BE2C (cell line): ENCODE measurements around the gene ZNF688.

ENCODE experiments used
- DNase-seq: peaks from one replicate; pipeline ENCODE4 v3.0.0-alpha.2; 2020
- H3K27me3 ChIP-seq: fragments of 250-450 bp; sonication (Bioruptor Pico); 2 replicates; pipeline ENCODE4 v1.5.1; 2020; ENCODE audit warnings: mild to moderate bottlenecking
- H3K36me3 ChIP-seq: fragments of 250-450 bp; sonication (Bioruptor Pico); 2 replicates; pipeline ENCODE4 v1.5.1; 2020; ENCODE audit warnings: mild to moderate bottlenecking
- H3K4me1 ChIP-seq: fragments of 250-450 bp; sonication (Bioruptor Pico); 2 replicates; pipeline ENCODE4 v1.5.1; 2020
- H3K4me3 ChIP-seq: 2 replicates; pipeline ENCODE4 v1.5.1; 2011; ENCODE audit warnings: low read depth, low read length
- H3K9me3 ChIP-seq: fragments of 250-450 bp; sonication (Bioruptor Pico); 2 replicates; pipeline ENCODE4 v1.5.1; 2020
- TF ChIP-seq, protein P1 (sequence below): IDR thresholded peaks from 2 replicates; pipeline ENCODE4 v1.5.1; 2012; ENCODE audit warnings: mild to moderate bottlenecking, low read depth, low read length

The ZNF688 gene

DNA sequence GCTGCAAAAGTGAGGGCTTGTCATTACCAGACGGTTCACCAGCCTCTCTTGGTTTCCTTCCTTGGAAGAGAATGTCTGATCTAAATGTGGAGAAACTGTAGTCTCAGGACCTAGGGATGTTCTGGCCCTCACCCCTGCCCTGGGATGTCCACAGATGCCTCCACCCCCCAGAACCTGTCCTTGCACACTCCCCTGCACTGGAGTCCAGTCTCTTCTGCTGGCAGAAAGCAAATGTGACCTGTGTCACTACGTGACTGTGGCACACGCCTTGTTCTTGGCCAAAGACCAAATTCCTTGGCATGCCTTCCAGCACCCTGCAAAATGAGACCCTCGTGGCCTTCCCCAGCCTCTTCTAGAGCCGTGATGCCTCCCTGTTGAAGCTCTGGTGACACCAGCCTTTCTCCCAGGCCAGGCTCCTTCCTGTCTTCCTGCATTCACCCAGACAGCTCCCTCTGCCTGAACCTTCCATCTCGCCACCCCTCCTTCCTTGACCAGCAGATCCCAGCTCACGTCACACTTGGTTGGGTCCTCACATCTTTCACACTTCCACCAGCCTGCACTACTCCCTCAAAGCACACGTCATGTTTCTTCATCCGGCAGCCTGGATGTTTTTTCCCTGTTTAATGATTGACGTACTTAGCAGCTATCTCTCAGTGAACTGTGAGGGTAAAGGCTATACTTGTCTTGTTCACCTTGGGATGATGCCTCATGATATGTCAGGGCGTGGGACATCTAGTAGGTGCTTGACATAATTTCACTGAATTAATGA is 49.5 kb downstream of the ZNF688 start:
- H3K4me3 ChIP-seq: no peak overlapping the region
- H3K36me3 ChIP-seq: peaks cover 7% of the 10 kb centered on the region
- no peak for DNase-seq
- H3K4me1 ChIP-seq: no peaks in the 10 kb centered on the region
- no peaks in the 10 kb centered on the region for H3K9me3 ChIP-seq
- TF ChIP-seq, protein P1, sequence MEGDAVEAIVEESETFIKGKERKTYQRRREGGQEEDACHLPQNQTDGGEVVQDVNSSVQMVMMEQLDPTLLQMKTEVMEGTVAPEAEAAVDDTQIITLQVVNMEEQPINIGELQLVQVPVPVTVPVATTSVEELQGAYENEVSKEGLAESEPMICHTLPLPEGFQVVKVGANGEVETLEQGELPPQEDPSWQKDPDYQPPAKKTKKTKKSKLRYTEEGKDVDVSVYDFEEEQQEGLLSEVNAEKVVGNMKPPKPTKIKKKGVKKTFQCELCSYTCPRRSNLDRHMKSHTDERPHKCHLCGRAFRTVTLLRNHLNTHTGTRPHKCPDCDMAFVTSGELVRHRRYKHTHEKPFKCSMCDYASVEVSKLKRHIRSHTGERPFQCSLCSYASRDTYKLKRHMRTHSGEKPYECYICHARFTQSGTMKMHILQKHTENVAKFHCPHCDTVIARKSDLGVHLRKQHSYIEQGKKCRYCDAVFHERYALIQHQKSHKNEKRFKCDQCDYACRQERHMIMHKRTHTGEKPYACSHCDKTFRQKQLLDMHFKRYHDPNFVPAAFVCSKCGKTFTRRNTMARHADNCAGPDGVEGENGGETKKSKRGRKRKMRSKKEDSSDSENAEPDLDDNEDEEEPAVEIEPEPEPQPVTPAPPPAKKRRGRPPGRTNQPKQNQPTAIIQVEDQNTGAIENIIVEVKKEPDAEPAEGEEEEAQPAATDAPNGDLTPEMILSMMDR: no peak
- no peaks in the 10 kb centered on the region for H3K27me3 ChIP-seq

DNA sequence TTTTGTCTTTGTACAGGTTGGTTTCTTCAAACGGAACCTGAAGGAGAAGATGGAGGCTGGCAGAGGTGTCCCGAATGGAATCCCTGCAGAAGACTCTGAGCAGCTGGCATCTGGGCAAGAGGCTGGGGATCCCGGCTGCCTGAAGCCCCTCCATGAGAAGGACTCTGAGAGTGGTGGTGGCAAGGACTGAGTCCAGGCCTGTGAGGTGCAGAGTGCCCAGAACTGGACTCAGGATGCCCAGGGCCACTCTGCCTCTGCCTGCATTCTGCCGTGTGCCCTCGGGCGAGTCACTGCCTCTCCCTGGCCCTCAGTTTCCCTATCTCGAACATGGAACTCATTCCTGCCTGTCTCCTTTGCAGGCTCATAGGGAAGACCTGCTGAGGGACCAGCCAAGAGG is 50.0 kb downstream of the ZNF688 start:
- Histone ChIP-seq H3K9me3 (no peaks in the 10 kb centered on the region), H3K27me3 (no peaks in the 10 kb centered on the region), H3K36me3 (peaks cover 7% of the 10 kb centered on the region), H3K4me3 (no peak overlapping the region), H3K4me1 (no peaks in the 10 kb centered on the region)
- no peak for DNase-seq
- TF ChIP-seq, protein P1: no peak
